Measurements from ENCODE around the gene ADAMTS20.

GRCh38 chr12:43599708-43600107, 47.7 kb upstream of the ADAMTS20 start:
- TF ChIP-seq CTCF (IDR thresholded peaks at IDR 0.05 in 2 of 3, conservative IDR thresholded peaks at IDR 0.05 in 1 of 3; ENCODE audit: control insufficient read depth in 2 of 3, extremely low read depth in 1 of 3, insufficient read depth in 1 of 3, low read depth in 3 of 3, low read length in 3 of 3) (no peak), SREBF1 (IDR thresholded peaks at IDR 0.05; ENCODE audit: low read length) (no peak), YY1 (IDR thresholded peaks at IDR 0.05; ENCODE audit: low read depth, low read length) (no peak), USF2 (IDR thresholded peaks at IDR 0.05; ENCODE audit: borderline replicate concordance, low read depth, low read length) (no peak), POLR2A (IDR thresholded peaks at IDR 0.05; ENCODE audit: low read depth, low read length) (no peak)

Measured in GM12878 (cell line).